Measurements from ENCODE around the gene TRIL.

The TRIL gene

DNA sequence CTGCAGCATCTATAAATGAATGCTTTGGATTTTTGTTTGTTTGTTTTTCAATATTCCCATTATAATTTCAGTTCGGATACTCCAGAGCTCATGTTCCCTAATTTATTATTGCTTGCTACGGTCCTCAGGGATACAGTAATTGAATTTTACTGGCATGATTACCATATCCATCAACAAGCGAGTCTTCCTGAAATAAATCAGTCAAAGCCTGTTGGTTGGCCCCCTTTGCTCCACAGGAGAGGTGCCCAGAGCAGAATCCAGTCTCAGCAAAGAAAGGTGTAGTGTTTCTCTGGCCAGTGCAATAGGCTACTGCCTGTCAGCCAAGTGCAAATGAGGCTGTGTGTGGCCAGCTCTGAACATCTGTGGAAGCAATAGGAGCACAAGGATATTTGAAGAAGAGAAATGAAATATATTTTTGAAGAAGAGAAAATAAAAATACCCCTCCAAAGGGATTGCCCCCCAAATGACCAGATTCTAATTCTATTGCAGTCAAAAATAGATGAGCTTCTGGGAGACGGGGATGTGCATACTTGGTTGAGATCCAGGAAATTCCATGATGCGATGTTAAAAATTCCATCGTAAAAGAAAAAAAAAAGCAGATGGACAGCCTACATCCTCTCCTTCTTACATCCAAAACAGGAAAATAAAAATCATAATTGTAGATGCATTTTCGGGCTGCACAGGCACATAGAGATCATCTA lies 18.1 kb downstream of the TRIL start:
- DNase-seq (ENCODE audit: low read depth): no peak

DNA sequence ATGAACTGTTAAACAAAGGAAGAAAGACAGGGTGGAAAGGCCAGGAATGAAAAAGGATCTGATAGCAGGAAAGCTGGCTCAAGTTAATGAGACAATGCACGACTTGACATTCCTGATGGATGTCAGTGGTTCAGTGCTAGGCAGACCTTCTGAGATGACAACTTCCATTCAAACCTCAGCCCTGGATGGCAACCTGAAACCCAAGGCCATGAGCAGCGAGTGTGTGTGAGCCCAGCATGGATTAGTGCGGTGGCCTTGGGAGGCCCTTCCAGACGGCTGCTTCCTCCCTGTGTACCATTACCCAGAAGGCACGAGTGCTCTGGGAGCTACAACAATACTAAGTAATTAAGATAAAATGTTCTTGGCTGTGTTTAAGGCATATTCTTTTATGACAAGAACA lies 18.8 kb downstream of the TRIL start:
- DNase-seq (ENCODE audit: low read depth): no peak

DNA sequence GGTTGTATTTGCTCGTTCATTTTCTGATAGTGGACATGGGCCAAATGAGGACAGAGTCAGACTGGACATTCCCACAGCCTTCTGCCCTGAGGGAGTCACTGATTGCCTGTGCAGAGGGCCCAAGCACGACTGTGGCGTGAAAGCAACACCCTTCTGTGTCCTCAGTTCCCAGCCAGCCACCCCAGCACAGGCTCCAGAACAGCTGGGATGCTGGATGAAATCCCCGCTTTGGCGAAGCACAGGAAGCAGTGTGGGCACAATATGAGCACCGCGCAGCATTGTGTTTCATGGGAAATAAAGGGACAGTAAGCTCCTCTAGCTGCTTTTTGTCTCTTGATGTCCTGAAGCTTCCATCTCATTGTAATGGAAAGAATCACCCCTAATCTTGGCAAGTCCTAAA lies 20.5 kb downstream of the TRIL start:
- DNase-seq (ENCODE audit: low read depth): no peak

DNA sequence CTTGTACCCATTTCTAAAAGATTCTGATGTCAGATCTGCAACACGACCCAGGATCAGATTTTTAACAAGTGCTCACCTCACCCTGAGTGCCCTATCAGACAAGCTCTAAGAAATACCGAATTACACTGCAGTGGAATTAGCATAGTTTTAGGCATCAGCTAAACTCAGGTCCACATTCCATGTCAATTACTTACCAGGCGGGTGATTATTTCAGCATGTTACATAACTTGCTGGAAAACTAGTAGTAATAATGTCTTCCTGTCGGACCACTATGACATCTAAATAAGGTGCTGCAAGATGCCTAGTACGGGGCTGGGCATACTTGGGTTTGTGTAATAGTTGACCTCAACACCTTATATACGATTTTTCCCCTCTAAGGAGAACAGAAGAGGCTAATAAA lies 21.0 kb downstream of the TRIL start:
- DNase-seq (ENCODE audit: low read depth): no peak

DNA sequence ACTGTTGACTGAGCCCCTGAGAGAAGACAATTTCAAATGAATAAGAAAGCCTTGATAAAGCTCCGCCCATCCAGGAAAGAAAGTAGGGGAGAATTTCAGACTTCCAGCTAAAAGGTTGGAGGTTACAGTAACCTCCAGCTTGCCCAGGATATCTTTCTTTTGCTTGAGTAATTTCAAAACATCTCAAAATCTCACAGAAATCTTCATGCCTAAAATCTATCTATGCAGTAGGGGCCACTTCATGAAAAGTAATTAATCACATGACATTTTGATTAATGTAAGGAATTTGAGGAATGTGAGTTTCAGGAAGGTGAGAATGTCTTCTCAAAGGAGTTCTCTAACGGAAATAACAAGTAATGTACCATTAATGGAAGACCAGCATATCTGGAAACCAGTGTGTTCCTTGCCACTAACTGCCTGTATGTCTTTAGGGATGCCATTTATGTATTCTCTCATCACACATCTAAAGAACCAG lies 24.2 kb downstream of the TRIL start:
- DNase-seq (ENCODE audit: low read depth): no peak

DNA sequence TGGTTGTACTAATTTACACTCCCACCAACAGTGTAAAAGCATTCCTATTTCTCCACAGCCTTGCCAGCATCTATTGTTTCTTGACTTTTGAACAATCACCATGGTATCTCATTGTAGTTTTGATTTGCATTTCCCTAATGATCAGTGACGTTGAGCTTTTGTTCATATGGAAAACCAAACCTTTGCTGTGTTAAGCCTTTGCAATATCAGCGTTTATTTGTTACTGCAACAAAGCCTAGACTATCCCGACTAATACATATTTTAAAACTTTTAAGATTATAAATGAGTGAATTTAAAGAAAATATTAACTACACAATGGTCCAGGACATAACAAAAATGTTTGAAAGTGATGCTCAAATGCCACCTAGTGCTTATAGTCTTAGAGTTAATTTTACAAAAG lies 26.6 kb downstream of the TRIL start:
- DNase-seq (ENCODE audit: low read depth): no peak

DNA sequence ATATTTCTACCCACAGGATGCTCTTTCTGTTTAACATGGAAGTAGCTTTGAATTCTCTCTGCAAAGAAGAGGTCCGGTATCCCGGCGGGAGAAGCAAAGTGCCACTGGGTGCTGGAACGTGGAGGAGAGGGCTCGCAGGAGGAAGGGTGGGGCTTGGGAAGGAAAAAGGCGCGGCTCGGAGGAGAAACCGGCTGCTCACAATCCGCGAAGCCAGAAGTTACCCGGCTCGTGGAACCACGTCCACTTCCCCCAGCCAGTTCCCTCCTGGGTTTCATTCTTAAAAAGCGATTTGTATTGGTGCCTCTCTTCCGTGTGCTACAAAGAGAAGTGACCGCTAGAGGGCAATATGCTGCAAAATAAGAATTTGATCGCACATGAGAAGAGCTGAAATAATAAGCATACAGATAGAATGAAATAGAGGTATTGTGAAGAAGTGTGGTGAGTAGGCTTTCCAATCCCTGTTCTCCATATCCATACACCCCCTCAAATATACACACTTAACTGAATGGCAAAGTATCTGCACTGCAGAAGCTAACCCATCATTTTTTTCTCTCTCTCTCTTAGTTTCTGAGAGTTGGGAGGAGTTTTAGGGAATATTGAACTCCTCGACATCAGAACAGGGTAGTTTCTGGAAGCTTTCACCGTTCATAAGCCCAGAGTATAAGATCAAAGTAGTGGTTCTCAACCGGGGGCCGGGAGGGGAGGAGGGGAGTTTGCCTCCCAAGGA lies 31.1 kb downstream of the TRIL start:
- DNase-seq (ENCODE audit: low read depth): peak; percentile 21

DNA sequence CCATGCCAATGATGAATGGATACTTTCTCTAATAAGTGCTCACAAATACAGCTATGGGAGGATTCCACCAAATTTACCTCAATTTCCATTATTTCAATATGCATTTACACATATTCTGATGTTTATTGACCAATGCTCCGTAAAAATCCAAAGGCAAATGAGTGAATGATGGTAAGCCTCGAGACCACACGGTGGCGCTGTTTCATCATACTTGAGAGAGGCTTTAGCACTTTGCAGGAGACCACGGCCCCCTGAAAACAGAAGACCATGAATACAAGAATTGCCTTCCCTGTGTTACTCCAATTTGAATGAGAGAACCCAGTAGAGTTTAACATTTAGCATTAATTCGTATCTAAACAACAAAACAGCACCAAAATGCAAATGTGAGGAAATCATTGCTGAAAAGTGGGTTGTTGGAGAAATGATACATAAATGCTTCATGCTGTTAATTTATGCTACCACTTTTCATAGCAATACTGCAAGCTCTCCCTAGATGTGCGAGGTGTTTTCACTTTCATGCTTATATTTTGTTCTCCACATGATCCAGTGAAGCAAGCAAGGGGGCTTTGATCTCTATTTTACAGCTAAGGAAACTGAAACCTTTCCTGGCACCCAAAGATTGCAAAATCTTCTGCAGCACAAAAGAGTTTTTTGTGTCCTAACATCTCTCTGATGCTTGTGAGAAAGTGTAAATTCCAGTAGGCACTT lies 35.4 kb downstream of the TRIL start:
- peak; percentile 18 for DNase-seq (ENCODE audit: low read depth)

DNA sequence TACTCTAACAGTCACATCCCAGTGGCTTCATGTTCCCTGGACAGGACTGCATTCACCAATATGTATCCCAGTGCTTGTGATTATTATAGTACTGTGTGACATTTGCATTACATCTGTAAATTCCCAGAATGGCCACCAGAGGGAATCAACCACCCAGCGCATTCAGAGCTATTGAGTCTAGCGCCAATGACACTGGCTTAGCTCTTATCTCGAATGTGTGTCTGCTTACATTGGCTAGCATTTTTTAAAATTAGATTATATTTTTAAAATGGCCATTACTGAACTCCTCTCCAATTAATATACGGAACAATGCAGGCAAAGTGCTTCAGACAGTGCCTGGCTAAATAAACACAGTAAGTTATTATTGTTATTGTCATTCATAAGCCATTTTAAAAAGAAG lies 36.3 kb downstream of the TRIL start:
- DNase-seq (ENCODE audit: low read depth): no peak

DNA sequence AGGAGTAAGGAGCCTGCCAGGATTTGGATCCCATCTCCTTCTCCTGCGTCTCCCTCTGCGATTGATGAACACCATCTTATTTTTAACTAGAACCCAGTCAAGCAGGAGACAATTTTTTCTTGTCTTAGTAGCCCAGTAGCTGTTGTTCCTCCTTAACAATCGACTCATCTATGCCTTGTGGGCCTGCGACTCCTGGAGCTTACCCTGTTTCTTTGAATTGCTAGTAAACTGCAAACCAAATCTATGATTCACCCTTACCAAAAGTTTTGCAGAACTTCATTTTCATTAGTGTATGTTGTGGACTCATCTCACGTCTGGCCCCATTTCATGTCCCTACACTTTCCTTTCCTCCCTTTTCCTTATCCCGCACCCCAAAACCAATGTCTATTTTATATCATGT lies 37.7 kb downstream of the TRIL start:
- no peak for DNase-seq (ENCODE audit: low read depth)

DNA sequence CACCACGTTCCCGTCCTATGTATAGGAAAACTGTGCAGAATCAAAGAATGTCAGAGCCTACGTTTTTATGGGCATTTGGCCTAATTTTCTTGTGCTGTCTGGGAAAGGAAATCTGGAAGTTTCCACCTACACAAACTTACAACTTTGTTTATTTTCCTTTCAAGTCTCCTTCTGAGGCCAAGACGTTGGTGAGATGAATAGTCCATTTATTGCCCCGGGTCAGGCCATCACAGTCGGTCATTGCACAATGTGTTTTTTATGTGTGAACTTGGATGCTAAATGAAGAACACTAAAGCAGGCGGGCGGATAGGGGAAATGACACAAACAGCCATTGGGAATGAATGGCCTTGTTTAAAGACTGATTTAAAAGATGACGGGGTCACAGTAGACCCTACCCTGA lies 38.6 kb downstream of the TRIL start:
- DNase-seq (ENCODE audit: low read depth): no peak

DNA sequence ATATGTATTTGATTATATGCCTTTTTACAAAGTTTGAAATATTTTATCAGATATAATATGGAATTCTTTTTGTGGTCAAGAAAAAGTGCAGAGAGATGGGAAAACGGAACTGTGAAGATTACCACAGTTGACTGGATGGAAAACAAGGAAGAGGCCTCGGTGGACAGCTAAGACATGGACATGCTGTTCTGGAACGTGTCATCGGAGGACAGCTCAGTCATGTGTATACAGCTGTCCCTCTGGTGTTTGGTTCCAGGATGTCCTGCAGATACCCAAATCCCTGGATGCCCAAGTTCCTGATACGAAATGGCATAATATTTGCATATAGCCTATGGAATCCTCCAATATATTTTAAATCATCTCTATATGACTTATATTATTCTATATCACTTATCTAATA lies 49.4 kb downstream of the TRIL start:
- no peak for DNase-seq (ENCODE audit: low read depth)

DNA sequence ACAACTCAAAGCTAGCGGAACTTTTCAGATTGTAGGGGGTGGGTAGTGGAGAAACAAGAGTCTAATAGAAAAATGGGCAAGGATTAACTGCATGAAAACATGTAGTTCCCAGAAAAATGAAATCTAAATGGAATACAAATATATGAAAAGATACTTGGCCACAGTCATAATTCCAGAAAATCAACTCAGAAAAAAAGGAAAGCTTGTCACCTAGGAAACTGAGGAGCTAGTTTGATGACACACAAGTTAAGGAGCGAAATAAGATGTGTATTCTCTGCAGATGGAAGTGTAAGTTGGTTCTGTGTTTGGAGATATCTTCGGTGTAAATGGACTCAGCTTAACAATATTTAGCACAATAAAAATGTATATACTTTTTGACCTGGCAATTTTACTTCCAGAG lies 52.7 kb downstream of the TRIL start:
- no peak for DNase-seq (ENCODE audit: low read depth)

DNA sequence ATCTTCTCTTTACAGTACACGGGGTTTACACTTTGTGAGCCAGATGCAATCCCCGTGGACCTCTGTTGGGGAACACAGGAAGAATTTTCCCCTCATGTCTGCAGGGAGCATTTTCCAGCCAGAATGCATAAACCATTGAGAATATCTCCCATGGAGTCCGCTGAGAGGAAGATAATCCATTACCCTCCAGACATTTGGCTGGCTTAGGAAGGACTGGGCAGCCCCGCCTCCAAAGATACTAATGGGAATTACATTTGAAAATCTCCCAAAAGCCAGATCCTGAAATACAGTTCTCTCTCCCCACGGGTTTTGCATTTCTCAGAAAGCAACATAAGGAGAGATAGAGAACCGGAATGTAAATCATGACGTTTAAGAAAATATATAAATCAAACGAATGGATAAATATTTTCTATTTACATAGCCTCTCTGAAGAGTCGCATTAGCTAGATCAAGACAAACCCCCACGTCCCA lies 53.5 kb downstream of the TRIL start:
- DNase-seq (ENCODE audit: low read depth): no peak

DNA sequence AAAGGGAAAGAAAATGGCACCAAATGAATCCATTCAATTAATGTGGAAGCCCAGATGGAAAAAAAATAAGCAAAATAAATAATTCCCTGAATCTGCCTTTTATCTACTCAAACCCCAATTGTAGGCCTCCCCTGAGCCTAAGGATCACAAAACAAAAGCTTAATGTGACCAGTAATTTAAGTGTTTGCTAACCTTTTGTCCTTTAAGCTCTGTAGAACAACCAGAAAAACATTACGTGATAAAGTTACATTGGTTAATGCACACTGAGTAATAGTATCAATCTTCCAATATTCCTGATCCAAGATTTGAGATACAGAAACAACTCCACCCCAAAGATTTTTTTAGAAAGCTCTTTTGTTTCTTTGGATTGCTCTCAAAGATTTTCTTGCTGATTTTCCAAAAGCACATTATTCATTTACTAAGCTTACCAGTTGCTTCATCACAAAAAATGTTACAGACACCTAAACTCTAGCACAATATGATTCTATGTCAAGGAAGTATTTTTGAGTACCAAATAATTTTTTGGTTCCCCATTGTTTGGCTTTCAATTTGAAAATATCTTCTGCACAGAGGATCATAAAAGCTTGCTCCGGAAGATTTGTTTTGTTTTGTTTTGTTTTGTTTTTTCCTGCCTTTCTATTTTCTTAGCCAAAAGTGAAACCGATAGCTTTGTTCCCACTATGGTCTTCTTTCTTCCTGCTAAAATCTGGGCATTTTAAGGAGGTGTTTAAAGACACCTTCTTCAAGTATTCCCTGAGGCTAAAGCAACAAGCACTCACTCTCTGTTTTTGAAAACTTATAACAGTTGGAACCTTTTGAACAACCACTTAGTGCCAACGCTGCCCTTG lies 54.2 kb downstream of the TRIL start:
- no peak for DNase-seq (ENCODE audit: low read depth)

All from stimulated activated CD4-positive, alpha-beta T cell treated with anti-CD3 and anti-CD28 coated beads, Interleukin-2, amount 100 ng/mL, for 4 hours (primary cell).